Astrocyte (in vitro differentiated cells and primary cell): ENCODE data around the gene PURB.

Experiments used
- EZH2 ChIP-seq: IDR thresholded peaks from 2 replicates; pipeline ENCODE4 v1.6.1; 2012; ENCODE audit warnings: mild to moderate bottlenecking, low read length, inconsistent platforms; ENCODE audit not compliant: insufficient read depth
- TF ChIP-seq, protein P1 (sequence below): IDR thresholded peaks from 2 replicates; pipeline ENCODE4 v1.5.1; 2011; ENCODE audit warnings: low read depth, mild to moderate bottlenecking, inconsistent platforms, low read length, moderate library complexity; ENCODE audit not compliant: insufficient read depth

GRCh38 chr7:44897309-44897708 is 12.0 kb upstream of the PURB start:
- TF ChIP-seq, protein P1, sequence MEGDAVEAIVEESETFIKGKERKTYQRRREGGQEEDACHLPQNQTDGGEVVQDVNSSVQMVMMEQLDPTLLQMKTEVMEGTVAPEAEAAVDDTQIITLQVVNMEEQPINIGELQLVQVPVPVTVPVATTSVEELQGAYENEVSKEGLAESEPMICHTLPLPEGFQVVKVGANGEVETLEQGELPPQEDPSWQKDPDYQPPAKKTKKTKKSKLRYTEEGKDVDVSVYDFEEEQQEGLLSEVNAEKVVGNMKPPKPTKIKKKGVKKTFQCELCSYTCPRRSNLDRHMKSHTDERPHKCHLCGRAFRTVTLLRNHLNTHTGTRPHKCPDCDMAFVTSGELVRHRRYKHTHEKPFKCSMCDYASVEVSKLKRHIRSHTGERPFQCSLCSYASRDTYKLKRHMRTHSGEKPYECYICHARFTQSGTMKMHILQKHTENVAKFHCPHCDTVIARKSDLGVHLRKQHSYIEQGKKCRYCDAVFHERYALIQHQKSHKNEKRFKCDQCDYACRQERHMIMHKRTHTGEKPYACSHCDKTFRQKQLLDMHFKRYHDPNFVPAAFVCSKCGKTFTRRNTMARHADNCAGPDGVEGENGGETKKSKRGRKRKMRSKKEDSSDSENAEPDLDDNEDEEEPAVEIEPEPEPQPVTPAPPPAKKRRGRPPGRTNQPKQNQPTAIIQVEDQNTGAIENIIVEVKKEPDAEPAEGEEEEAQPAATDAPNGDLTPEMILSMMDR, result no peak
- no peak for TF ChIP-seq EZH2
